Calu3 (cell line): ENCODE results near the gene AREL1. TPM values are rescaled to one million over a fixed set of nuclear protein-coding genes. Genes with fewer than 3 reads are reported as not detected.

Source experiments
- BruUV-seq: library from RNA; stranded (reverse); fragments of 400-500 nt; replicated peaks from 2 replicates; lab custom pipeline; 2021; lab: Mats Ljungman, UMichigan
- CTCF ChIA-PET: fragments of 300-600 bp; sonication (Branson Sonifier 250); formaldehyde crosslinking; loops from one replicate; lab custom pipeline; 2022; ENCODE audit warnings: antibody characterized with exemption; lab: Charles Lee
- DNase-seq: peaks from one replicate; pipeline ENCODE4 v3.0.0; 2022
- H3K27ac Mint-ChIP-seq: one replicate; pipeline ENCODE4 v1.8.0; 2022; ENCODE audit warnings: mixed read lengths; ENCODE audit not compliant: unreplicated experiment
- H3K27me3 Mint-ChIP-seq: one replicate; pipeline ENCODE4 v1.8.0; 2022; ENCODE audit warnings: mixed read lengths; ENCODE audit not compliant: unreplicated experiment
- H3K36me3 Mint-ChIP-seq: one replicate; pipeline ENCODE4 v1.8.0; 2022; ENCODE audit warnings: mild to moderate bottlenecking, moderate library complexity, mixed read lengths; ENCODE audit not compliant: insufficient read depth, unreplicated experiment
- H3K4me1 Mint-ChIP-seq: one replicate; pipeline ENCODE4 v1.8.0; 2022; ENCODE audit warnings: mild to moderate bottlenecking, low read depth, mixed read lengths; ENCODE audit not compliant: unreplicated experiment
- H3K4me3 Mint-ChIP-seq: one replicate; pipeline ENCODE4 v1.8.0; 2022; ENCODE audit warnings: mild to moderate bottlenecking, low read depth, moderate library complexity, mixed read lengths; ENCODE audit not compliant: unreplicated experiment
- H3K9me3 Mint-ChIP-seq: one replicate; pipeline ENCODE4 v1.8.0; 2022; ENCODE audit warnings: low read depth, mixed read lengths; ENCODE audit not compliant: unreplicated experiment
- intact Hi-C: fragments of 100-400 bp; cut with micrococcal nuclease; formaldehyde crosslinking; loops from one replicate; pipeline ENCODE4 v1.10.0; 2022; ENCODE audit not compliant: unreplicated experiment
- total RNA-seq: library from RNA; stranded (reverse); gene quantifications from 2 replicates; pipeline ENCODE4 v1.2.3, GENCODE V29; 2022
- TF ChIP-seq, protein P1 (sequence below): fragments of 200-600 bp; IDR thresholded peaks from one replicate; pipeline ENCODE4 v1.8.0; 2022; ENCODE audit warnings: antibody characterized with exemption; ENCODE audit not compliant: unreplicated experiment

Gene AREL1
- total RNA-seq, 1 experiment from 2014 or later: 31.9 TPM

DNA sequence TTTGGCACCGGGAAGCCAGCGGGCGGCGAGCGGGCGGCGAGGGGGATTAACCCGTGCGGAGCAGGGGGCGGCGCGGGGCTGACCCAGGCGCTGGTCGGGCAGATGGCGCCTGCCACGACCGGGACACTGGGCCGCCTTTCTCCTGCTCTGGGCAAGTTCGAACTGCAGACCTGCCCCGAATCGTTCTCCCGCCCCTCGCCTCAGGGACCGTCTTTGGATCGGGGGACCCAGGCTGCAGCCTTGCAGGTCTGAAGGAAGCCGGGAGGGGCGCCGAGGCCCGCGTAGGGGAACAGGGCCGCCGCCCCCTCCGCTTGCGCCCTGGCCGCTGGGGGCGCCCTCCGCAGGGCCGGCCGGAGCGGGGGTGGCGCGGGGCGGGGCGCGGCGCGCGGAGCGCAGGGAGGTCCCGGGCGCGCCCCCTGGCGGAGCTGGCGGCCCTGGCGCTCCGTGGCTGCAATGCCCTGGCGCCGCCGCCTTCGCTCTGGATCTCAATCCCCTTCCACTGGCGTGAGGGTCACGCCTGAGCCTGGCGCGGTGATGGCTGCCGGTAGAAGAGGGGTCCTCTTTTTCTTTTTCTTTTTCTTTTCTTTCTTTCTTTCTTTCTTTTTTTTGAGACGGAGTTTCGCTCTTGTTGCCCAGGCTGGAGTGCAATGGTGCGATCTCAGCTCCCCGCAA is 100.4 kb downstream of the AREL1 start:
- Mint-ChIP-seq H3K36me3 (peaks cover 20% of the 10 kb centered on the region), H3K27ac (peak overlapping the region; percentile 44), H3K4me1 (peaks cover 49% of the 10 kb centered on the region), H3K27me3 (no peaks in the 10 kb centered on the region), H3K9me3 (no peaks in the 10 kb centered on the region), H3K4me3 (peak overlapping the region; percentile 74)
- TF ChIP-seq, protein P1, sequence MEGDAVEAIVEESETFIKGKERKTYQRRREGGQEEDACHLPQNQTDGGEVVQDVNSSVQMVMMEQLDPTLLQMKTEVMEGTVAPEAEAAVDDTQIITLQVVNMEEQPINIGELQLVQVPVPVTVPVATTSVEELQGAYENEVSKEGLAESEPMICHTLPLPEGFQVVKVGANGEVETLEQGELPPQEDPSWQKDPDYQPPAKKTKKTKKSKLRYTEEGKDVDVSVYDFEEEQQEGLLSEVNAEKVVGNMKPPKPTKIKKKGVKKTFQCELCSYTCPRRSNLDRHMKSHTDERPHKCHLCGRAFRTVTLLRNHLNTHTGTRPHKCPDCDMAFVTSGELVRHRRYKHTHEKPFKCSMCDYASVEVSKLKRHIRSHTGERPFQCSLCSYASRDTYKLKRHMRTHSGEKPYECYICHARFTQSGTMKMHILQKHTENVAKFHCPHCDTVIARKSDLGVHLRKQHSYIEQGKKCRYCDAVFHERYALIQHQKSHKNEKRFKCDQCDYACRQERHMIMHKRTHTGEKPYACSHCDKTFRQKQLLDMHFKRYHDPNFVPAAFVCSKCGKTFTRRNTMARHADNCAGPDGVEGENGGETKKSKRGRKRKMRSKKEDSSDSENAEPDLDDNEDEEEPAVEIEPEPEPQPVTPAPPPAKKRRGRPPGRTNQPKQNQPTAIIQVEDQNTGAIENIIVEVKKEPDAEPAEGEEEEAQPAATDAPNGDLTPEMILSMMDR: peak; percentile 65
- CTCF ChIA-PET: interaction anchor here (0.5 to 1.3 kb wide), 2 partner anchors 8 to 203 kb away, joined by 4 to 7 read pairs; no protein-coding TSS in a partner anchor
- intact Hi-C loops: loop anchor here (10.0 kb wide), 1 partner anchor 102 kb away; the partner anchor contains the start of genes AREL1 and FCF1
- BruUV-seq: no TSS peak
- DNase-seq: peak; percentile 93

- Mint-ChIP-seq H3K4me3 (peak within 1 kb of the TSS; percentile 74), H3K4me1 (peaks cover 46% of the 10 kb centered on the region), H3K27me3 (no peaks in the 10 kb centered on the region), H3K9me3 (no peaks in the 10 kb centered on the region), H3K27ac (peak within 1 kb of the TSS; percentile 44), H3K36me3 (peaks cover 20% of the 10 kb centered on the region)
- DNase-seq: peak; percentile 14
- intact Hi-C loops: loop anchor here (10.0 kb wide), 1 partner anchor 103 kb away; the partner anchor contains the start of genes AREL1 and FCF1
- BruUV-seq: no TSS peak
- TF ChIP-seq, protein P1: no peak
- CTCF ChIA-PET: interaction anchor here (0.5 to 1.3 kb wide), 2 partner anchors 9 to 204 kb away, joined by 4 to 7 read pairs; no protein-coding TSS in a partner anchor
Measured at GRCh38 chr14:74611650-74612349, 101.1 kb downstream of the AREL1 start, which contains the start of gene LTBP2. Gene LTBP2, minus strand, starts transcription at chr14:74612237. Its CDS starts 293 bp downstream, at chr14:74611944.

Other genes with a start within 250 kb of the AREL1 start
- 122 and 142 TPM in 2 replicates for gene NPC2, start 219.8 kb downstream of the AREL1 start, total RNA-seq
- gene ISCA2, start 219.3 kb downstream of the AREL1 start, total RNA-seq: 23.7 and 26.9 TPM in 2 replicates
- 1.3 and 4.3 TPM in 2 replicates for gene LTBP2, start 100.8 kb downstream of the AREL1 start, total RNA-seq
- 58.0 and 60.9 TPM in 2 replicates for gene FCF1, start 64 bp upstream of the AREL1 start, total RNA-seq
- 66.5 and 67.5 TPM in 2 replicates for gene YLPM1, start 50.2 kb upstream of the AREL1 start, total RNA-seq
- gene PROX2, start 163.1 kb upstream of the AREL1 start, total RNA-seq: not detected in 2 replicates
- gene DLST, start 168.8 kb upstream of the AREL1 start, total RNA-seq: 84.2 and 89.1 TPM in 2 replicates
- gene RPS6KL1, start 210.2 kb upstream of the AREL1 start, total RNA-seq: 16.4 and 18.5 TPM in 2 replicates
- 1.2 and 2.1 TPM in 2 replicates for gene PGF, start 242.5 kb upstream of the AREL1 start, total RNA-seq